Activated T-cell treated with anti-CD3 and anti-CD28 coated beads, Interleukin-2, amount 50 U/mL, for 24 hours (primary cell): ENCODE measurements around the gene OMP.
A peak's percentile ranks its signal among the peaks of the same experiment; 100 is the strongest.

ENCODE experiments used
- DNase-seq: peaks from one replicate; pipeline ENCODE4 v3.0.0-alpha.2; 2020
- H3K27ac Mint-ChIP-seq: 2 replicates; pipeline ENCODE4 v1.8.0; 2020; ENCODE audit warnings: mild to moderate bottlenecking, mixed read lengths
- H3K27me3 Mint-ChIP-seq: 2 replicates; pipeline ENCODE4 v1.8.0; 2020; ENCODE audit warnings: mixed read lengths
- H3K36me3 Mint-ChIP-seq: 2 replicates; pipeline ENCODE4 v1.8.0; 2020; ENCODE audit warnings: low read depth, mixed read lengths
- H3K4me1 Mint-ChIP-seq: 2 replicates; pipeline ENCODE4 v1.8.0; 2020; ENCODE audit warnings: low read depth, mixed read lengths
- H3K4me3 Mint-ChIP-seq: 2 replicates; pipeline ENCODE4 v1.8.0; 2020; ENCODE audit warnings: mild to moderate bottlenecking, moderate library complexity, mixed read lengths
- H3K9me3 Mint-ChIP-seq: 2 replicates; pipeline ENCODE4 v1.8.0; 2020; ENCODE audit warnings: mixed read lengths

The OMP gene

GRCh38 chr11:77138106-77138649 is 35.5 kb downstream of the OMP start:
- Mint-ChIP-seq H3K27me3 (peaks cover 27% of the 10 kb centered on the region), H3K36me3 (no peaks in the 10 kb centered on the region), H3K4me1 (peaks cover 26% of the 10 kb centered on the region), H3K4me3 (no peak overlapping the region), H3K9me3 (no peaks in the 10 kb centered on the region), H3K27ac (no peak overlapping the region)
- no peak for DNase-seq

- no peaks in the 10 kb centered on the region for H3K36me3 Mint-ChIP-seq
- H3K9me3 Mint-ChIP-seq: no peaks in the 10 kb centered on the region
- no peak overlapping the region for H3K27ac Mint-ChIP-seq
- peaks cover 27% of the 10 kb centered on the region for H3K27me3 Mint-ChIP-seq
- H3K4me3 Mint-ChIP-seq: no peak overlapping the region
- peaks cover 28% of the 10 kb centered on the region for H3K4me1 Mint-ChIP-seq
- no peak for DNase-seq
These were observed 36.6 kb downstream of the OMP start for GRCh38 chr11:77139201-77139600.

- peaks cover 26% of the 10 kb centered on the region for H3K4me1 Mint-ChIP-seq
- H3K9me3 Mint-ChIP-seq: no peaks in the 10 kb centered on the region
- no peak for DNase-seq
- H3K36me3 Mint-ChIP-seq: no peaks in the 10 kb centered on the region
- H3K4me3 Mint-ChIP-seq: no peak overlapping the region
- H3K27me3 Mint-ChIP-seq: peaks cover 27% of the 10 kb centered on the region
- H3K27ac Mint-ChIP-seq: no peak overlapping the region
These were observed 37.7 kb downstream of the OMP start for GRCh38 chr11:77140231-77140851.

- Mint-ChIP-seq H3K4me3 (no peak overlapping the region), H3K27me3 (peaks cover 27% of the 10 kb centered on the region), H3K36me3 (no peaks in the 10 kb centered on the region), H3K9me3 (no peaks in the 10 kb centered on the region), H3K4me1 (peaks cover 21% of the 10 kb centered on the region), H3K27ac (no peak overlapping the region)
- DNase-seq: no peak
These were observed 38.4 kb downstream of the OMP start for GRCh38 chr11:77141034-77141433.

- no peaks in the 10 kb centered on the region for H3K36me3 Mint-ChIP-seq
- H3K4me1 Mint-ChIP-seq: peaks cover 17% of the 10 kb centered on the region
- H3K27ac Mint-ChIP-seq: no peak overlapping the region
- peaks cover 26% of the 10 kb centered on the region for H3K27me3 Mint-ChIP-seq
- DNase-seq: no peak
- H3K4me3 Mint-ChIP-seq: no peak overlapping the region
- no peaks in the 10 kb centered on the region for H3K9me3 Mint-ChIP-seq
These were observed 38.8 kb downstream of the OMP start for GRCh38 chr11:77141475-77141874.

GRCh38 chr11:77142091-77142975 is 39.7 kb downstream of the OMP start:
- Mint-ChIP-seq H3K9me3 (no peaks in the 10 kb centered on the region), H3K4me1 (peaks cover 21% of the 10 kb centered on the region), H3K36me3 (no peaks in the 10 kb centered on the region), H3K27ac (no peak overlapping the region), H3K27me3 (peaks cover 17% of the 10 kb centered on the region), H3K4me3 (no peak overlapping the region)
- no peak for DNase-seq

- no peak overlapping the region for H3K4me3 Mint-ChIP-seq
- no peaks in the 10 kb centered on the region for H3K9me3 Mint-ChIP-seq
- no peak overlapping the region for H3K27ac Mint-ChIP-seq
- no peaks in the 10 kb centered on the region for H3K36me3 Mint-ChIP-seq
- peaks cover 31% of the 10 kb centered on the region for H3K4me1 Mint-ChIP-seq
- peaks cover 11% of the 10 kb centered on the region for H3K27me3 Mint-ChIP-seq
- DNase-seq: no peak
These were observed 40.9 kb downstream of the OMP start for GRCh38 chr11:77143405-77144020.

GRCh38 chr11:77144196-77144856 is 41.7 kb downstream of the OMP start:
- H3K9me3 Mint-ChIP-seq: no peaks in the 10 kb centered on the region
- no peak for DNase-seq
- peaks cover 33% of the 10 kb centered on the region for H3K4me1 Mint-ChIP-seq
- H3K4me3 Mint-ChIP-seq: no peak overlapping the region
- peaks cover 3% of the 10 kb centered on the region for H3K27me3 Mint-ChIP-seq
- H3K27ac Mint-ChIP-seq: no peak overlapping the region
- H3K36me3 Mint-ChIP-seq: no peaks in the 10 kb centered on the region

- no peak overlapping the region for H3K4me3 Mint-ChIP-seq
- H3K27ac Mint-ChIP-seq: no peak overlapping the region
- DNase-seq: no peak
- H3K36me3 Mint-ChIP-seq: no peaks in the 10 kb centered on the region
- H3K9me3 Mint-ChIP-seq: no peaks in the 10 kb centered on the region
- no peaks in the 10 kb centered on the region for H3K27me3 Mint-ChIP-seq
- H3K4me1 Mint-ChIP-seq: peaks cover 33% of the 10 kb centered on the region
These were observed 42.3 kb downstream of the OMP start for GRCh38 chr11:77144857-77145428.

GRCh38 chr11:77146261-77147035 is 43.8 kb downstream of the OMP start:
- Mint-ChIP-seq H3K4me3 (no peak overlapping the region), H3K36me3 (no peaks in the 10 kb centered on the region), H3K4me1 (peaks cover 35% of the 10 kb centered on the region), H3K9me3 (no peaks in the 10 kb centered on the region), H3K27ac (no peak overlapping the region), H3K27me3 (no peaks in the 10 kb centered on the region)
- DNase-seq: no peak

GRCh38 chr11:77147036-77147315 is 44.3 kb downstream of the OMP start:
- H3K27ac Mint-ChIP-seq: no peak overlapping the region
- H3K36me3 Mint-ChIP-seq: no peaks in the 10 kb centered on the region
- H3K27me3 Mint-ChIP-seq: no peaks in the 10 kb centered on the region
- H3K9me3 Mint-ChIP-seq: no peaks in the 10 kb centered on the region
- H3K4me1 Mint-ChIP-seq: peaks cover 37% of the 10 kb centered on the region
- H3K4me3 Mint-ChIP-seq: no peak overlapping the region
- no peak for DNase-seq

- H3K36me3 Mint-ChIP-seq: no peaks in the 10 kb centered on the region
- H3K4me3 Mint-ChIP-seq: peak overlapping the region; percentile 57
- peak; percentile 55 for DNase-seq
- H3K4me1 Mint-ChIP-seq: peaks cover 38% of the 10 kb centered on the region
- no peaks in the 10 kb centered on the region for H3K9me3 Mint-ChIP-seq
- no peaks in the 10 kb centered on the region for H3K27me3 Mint-ChIP-seq
- no peak overlapping the region for H3K27ac Mint-ChIP-seq
These were observed 45.2 kb downstream of the OMP start for GRCh38 chr11:77147668-77148321.

GRCh38 chr11:77148963-77149715 is 46.5 kb downstream of the OMP start:
- peaks cover 42% of the 10 kb centered on the region for H3K4me1 Mint-ChIP-seq
- no peaks in the 10 kb centered on the region for H3K36me3 Mint-ChIP-seq
- H3K27ac Mint-ChIP-seq: no peak overlapping the region
- no peak overlapping the region for H3K4me3 Mint-ChIP-seq
- H3K27me3 Mint-ChIP-seq: no peaks in the 10 kb centered on the region
- DNase-seq: no peak
- no peaks in the 10 kb centered on the region for H3K9me3 Mint-ChIP-seq
